NB4 (cell line): ENCODE results near the gene MAPK14.

Experiments
- DNase-seq: peaks from one replicate; pipeline ENCODE4 v3.0.0; 2010; ENCODE audit warnings: low read depth
- H3K4me3 ChIP-seq: one replicate; pipeline ENCODE4 v1.5.1; 2011; ENCODE audit warnings: mild to moderate bottlenecking, low read depth, low read length, moderate library complexity
- CTCF ChIP-seq: IDR thresholded peaks from one replicate; pipeline ENCODE4 v1.5.1; 2012; ENCODE audit warnings: low read depth, low read length
- MAX ChIP-seq: IDR thresholded peaks from 2 replicates; pipeline ENCODE4 v1.6.1; 2011; ENCODE audit warnings: low read depth, low read length
- MYC ChIP-seq: IDR thresholded peaks from 2 replicates; pipeline ENCODE4 v1.6.1; 2011; ENCODE audit warnings: low read depth, low read length
- POLR2A ChIP-seq: IDR thresholded peaks from 2 replicates; pipeline ENCODE4 v1.6.1; 2011; ENCODE audit warnings: mild to moderate bottlenecking; ENCODE audit not compliant: insufficient read length; ENCODE audit errors: extremely low read depth

The MAPK14 gene

GRCh38 chr6:36064770-36065396 is 37.3 kb downstream of the MAPK14 start:
- no peak overlapping the region for H3K4me3 ChIP-seq
- no peak for DNase-seq
- no peak for TF ChIP-seq MYC

DNA sequence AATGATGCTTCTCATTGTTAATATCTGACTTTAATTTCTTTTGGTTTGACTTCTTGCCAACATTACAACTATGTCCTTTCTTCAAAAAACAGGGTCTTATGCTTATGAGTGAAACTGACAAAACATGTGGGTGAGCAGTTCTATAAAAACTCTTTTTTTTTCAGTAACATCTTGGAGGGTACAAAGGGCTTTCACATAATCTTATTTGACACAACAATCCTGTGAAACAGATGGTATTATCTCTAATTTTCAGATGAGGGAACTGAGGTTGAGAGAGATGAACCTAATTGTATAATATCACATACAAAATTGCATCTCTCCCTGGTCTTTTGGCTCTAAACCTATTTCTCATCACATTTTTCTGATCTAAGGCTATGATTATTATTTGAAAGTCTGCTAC is 38.3 kb downstream of the MAPK14 start:
- no peak for TF ChIP-seq MYC
- TF ChIP-seq CTCF = no peak
- TF ChIP-seq POLR2A = no peak
- TF ChIP-seq MAX = no peak
- no peak for DNase-seq

DNA sequence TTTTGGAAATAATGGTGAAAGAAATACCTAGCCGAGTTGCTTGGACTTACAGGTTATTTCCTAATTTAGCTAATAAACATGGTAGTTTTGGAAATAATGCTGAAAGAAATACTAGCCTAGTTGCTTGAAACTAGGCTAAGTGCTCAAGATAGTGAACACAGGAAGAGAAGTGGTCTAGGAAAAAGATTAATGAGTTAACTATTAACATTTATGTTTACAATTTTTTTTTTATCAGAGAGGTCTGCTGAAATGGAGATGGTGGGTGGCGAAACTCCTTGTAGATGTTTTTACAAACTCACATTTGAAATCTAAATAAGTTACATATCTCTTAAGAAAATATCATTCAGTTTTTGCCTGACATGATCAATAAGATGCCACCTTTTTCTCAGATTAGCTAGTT is 39.2 kb downstream of the MAPK14 start:
- DNase-seq = no peak
- no peak overlapping the region for H3K4me3 ChIP-seq
- TF ChIP-seq MAX = no peak
- TF ChIP-seq CTCF = no peak
- TF ChIP-seq MYC = no peak
- no peak for TF ChIP-seq POLR2A

More for the DNA sequence above, 38.3 kb downstream of the MAPK14 start:
- no peak overlapping the region for H3K4me3 ChIP-seq

- H3K4me3 ChIP-seq = no peak overlapping the region
- TF ChIP-seq MAX (no peak), POLR2A (no peak), CTCF (no peak), MYC (no peak)
- DNase-seq = no peak
Measured at GRCh38 chr6:36067374-36068011, 39.9 kb downstream of the MAPK14 start.

- H3K4me3 ChIP-seq = no peak overlapping the region
- TF ChIP-seq POLR2A (no peak), CTCF (no peak), MAX (no peak), MYC (no peak)
- peak; percentile 22 for DNase-seq
Measured at GRCh38 chr6:36068012-36068392, 40.4 kb downstream of the MAPK14 start.

DNA sequence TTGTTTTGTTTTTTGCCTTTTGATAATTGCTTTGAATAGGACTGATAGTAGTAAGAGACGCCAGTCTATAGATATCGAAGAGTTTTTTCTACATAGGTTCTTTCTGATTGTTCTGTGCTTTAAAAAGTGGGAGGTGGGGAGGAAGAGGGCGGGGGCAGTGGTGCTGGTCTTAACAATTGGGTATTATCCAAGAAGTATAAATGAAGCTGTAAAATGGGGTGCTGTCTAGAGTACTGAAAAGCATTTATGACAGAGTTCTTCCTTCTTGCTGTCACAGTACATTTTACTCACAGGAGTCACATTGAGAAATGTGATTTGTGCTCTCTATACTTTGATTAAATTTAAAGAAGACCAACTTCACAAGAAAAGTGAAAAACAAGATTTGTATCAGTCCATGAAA is 41.0 kb downstream of the MAPK14 start:
- no peak for DNase-seq
- H3K4me3 ChIP-seq = no peak overlapping the region
- TF ChIP-seq MAX (no peak), MYC (no peak), POLR2A (no peak), CTCF (no peak)
